ENCODE data around the gene SLC9A1.
"Not testable (repeated sequence)": the region's sequence is repeated elsewhere in the genome, so short reads cannot be mapped to it uniquely, and the experiment has no call there.

Gene SLC9A1

GRCh38 chr1:27126391-27126790, 28.5 kb downstream of the SLC9A1 start:
- DNase-seq (ENCODE audit: extremely low spot score), result no peak
- ChIA-PET POLR2A (no interaction called here), CTCF (interaction anchor here (0.9 to 2.0 kb wide), 5 partner anchors 11 to 82 kb away, joined by 3 to 6 read pairs (median 3); partner anchors contain the start of gene SLC9A1)
- no peak for TF ChIP-seq CTCF (IDR thresholded peaks at IDR 0.05; ENCODE audit: control extremely low read depth, extremely low read depth, low read depth, missing control alignments)

- POLR2A ChIA-PET; DNase-seq (ENCODE audit: extremely low spot score): not testable (repeated sequence)
- CTCF ChIA-PET, result interaction anchor here (0.9 to 2.0 kb wide), 2 partner anchors 15 to 72 kb away, joined by 3 to 6 read pairs; no protein-coding TSS in a partner anchor
Observed at GRCh38 chr1:27125125-27125524, 29.8 kb downstream of the SLC9A1 start.

- POLR2A ChIA-PET, result no interaction called here
- no peak for TF ChIP-seq CTCF (IDR thresholded peaks at IDR 0.05; ENCODE audit: control extremely low read depth, extremely low read depth, low read depth, missing control alignments)
- no peak for DNase-seq (ENCODE audit: extremely low spot score)
- CTCF ChIA-PET, result interaction anchor here (0.9 to 3.1 kb wide), 2 partner anchors 78 to 208 kb away, joined by 3 to 8 read pairs; no protein-coding TSS in a partner anchor
Observed at GRCh38 chr1:27124405-27124804, 30.5 kb downstream of the SLC9A1 start.

GRCh38 chr1:27122652-27123051, 32.3 kb downstream of the SLC9A1 start:
- CTCF ChIA-PET, result interaction anchor here (0.6 to 3.1 kb wide), 5 partner anchors 8 to 175 kb away, joined by 3 to 8 read pairs (median 3); no protein-coding TSS in a partner anchor

GRCh38 chr1:27120854-27121253, 34.1 kb downstream of the SLC9A1 start:
- DNase-seq (ENCODE audit: extremely low spot score), result no peak
- ChIA-PET POLR2A (no interaction called here), CTCF (interaction anchor here (0.9 to 1.7 kb wide), 4 partner anchors 9 to 163 kb away, joined by 3 to 4 read pairs (median 3); no protein-coding TSS in a partner anchor)
- TF ChIP-seq CTCF (IDR thresholded peaks at IDR 0.05; ENCODE audit: control extremely low read depth, extremely low read depth, low read depth, missing control alignments), result no peak

More at GRCh38 chr1:27122652-27123051, 32.3 kb downstream of the SLC9A1 start:
- POLR2A ChIA-PET, result interaction anchor here (0.6 kb wide), 2 partner anchors 21 to 1383 kb away, joined by 3 to 4 read pairs; partner anchors contain the start of gene RCC1
- DNase-seq (ENCODE audit: extremely low spot score), result no peak
- no peak for TF ChIP-seq CTCF (IDR thresholded peaks at IDR 0.05; ENCODE audit: control extremely low read depth, extremely low read depth, low read depth, missing control alignments)

GRCh38 chr1:27118440-27118689, 36.6 kb downstream of the SLC9A1 start:
- ChIA-PET CTCF (interaction anchor here (1.2 to 9.5 kb wide), 5 partner anchors 11 to 183 kb away, joined by 3 to 94 read pairs (median 7); no protein-coding TSS in a partner anchor), POLR2A (interaction anchor here (0.6 kb wide), 1 partner anchor 36 kb away, joined by 3 read pairs; the partner anchor contains the start of gene SLC9A1)
- DNase-seq (ENCODE audit: extremely low spot score), result no peak
- no peak for TF ChIP-seq CTCF (IDR thresholded peaks at IDR 0.05; ENCODE audit: control extremely low read depth, extremely low read depth, low read depth, missing control alignments)

GRCh38 chr1:27117733-27118439, 37.0 kb downstream of the SLC9A1 start:
- TF ChIP-seq CTCF (IDR thresholded peaks at IDR 0.05; ENCODE audit: control extremely low read depth, extremely low read depth, low read depth, missing control alignments), result no peak
- DNase-seq (ENCODE audit: extremely low spot score), result no peak
- ChIA-PET CTCF (interaction anchor here (0.7 to 9.5 kb wide), 10 partner anchors 9 to 183 kb away, joined by 3 to 94 read pairs (median 4); no protein-coding TSS in a partner anchor), POLR2A (interaction anchor here (0.6 kb wide), 1 partner anchor 37 kb away, joined by 3 read pairs; the partner anchor contains the start of gene SLC9A1)
